Esophagus squamous epithelium (tissue), 5 donors: ENCODE results near the gene MYO19. TPM values are rescaled to one million over a fixed set of nuclear protein-coding genes. Genes with fewer than 3 reads are reported as not detected.
"Not testable (repeated sequence)": the region's sequence is repeated elsewhere in the genome, so short reads cannot be mapped to it uniquely, and the experiment has no call there.

Experiments used
- DNase-seq: peaks from one replicate; lab custom pipeline; 2025; lab: John Stamatoyannopoulos, UW
- H3K27ac ChIP-seq, 4 donors: fragments of 200-600 bp; sonication (generic); one replicate each; pipeline ENCODE4 v1.5.1; 2016 to 2019; ENCODE audit warnings: mild to moderate bottlenecking in 1 of 4
- H3K27me3 ChIP-seq, 4 donors: fragments of 200-600 bp; sonication (generic); 1 replicate in 3 of 4; 2 replicates in 1 of 4; pipeline versions ENCODE4 v1.5.1 to v1.6.0; 2017 to 2021; ENCODE audit warnings: antibody characterized with exemption in 1 of 4
- H3K36me3 ChIP-seq, 3 donors: fragments of 200-600 bp; sonication (generic); one replicate each; pipeline ENCODE4 v1.5.1; 2016 to 2019
- H3K4me1 ChIP-seq, 3 donors: fragments of 200-600 bp; sonication (generic); one replicate each; pipeline ENCODE4 v1.5.1; 2017 to 2019
- H3K4me3 ChIP-seq, 4 donors: fragments of 200-600 bp; sonication (generic); 1 replicate in 3 of 4; 2 replicates in 1 of 4; pipeline ENCODE4 v1.5.1; 2016 to 2019; ENCODE audit warnings: mild to moderate bottlenecking in 2 of 4, moderate library complexity in 1 of 4
- H3K9me3 ChIP-seq, 3 donors: fragments of 200-600 bp; sonication (generic); one replicate each; pipeline ENCODE4 v1.5.1; 2016 to 2019
- POLR2A ChIP-seq, 4 donors: fragments of 450-650 bp; IDR thresholded peaks; one replicate each; pipeline ENCODE4 v1.6.1; 2017; ENCODE audit warnings: antibody characterized with exemption in 4 of 4, mild to moderate bottlenecking in 4 of 4, moderate library complexity in 3 of 4
- WGBS, 2 donors: methylation state at CpG; one replicate each; pipeline ENCODE4 v1.1.5; 2018; 5-methylcytosine and 5-hydroxymethylcytosine counted together
- intact Hi-C: fragments of 100-400 bp; cut with DNase I; formaldehyde crosslinking; loops from one replicate; pipeline ENCODE4 v1.15.0; 2022
- total RNA-seq, 4 donors: library from RNA; depleted of rRNA; stranded (reverse); fragments of >200 nt; gene quantifications; one replicate each; pipeline ENCODE4 v1.1.0, GENCODE V29; 2016
- TF ChIP-seq, protein P1 (sequence below), 6 experiments: fragments of 450-650 bp in 4 of 6; fragments of 200-600 bp in 2 of 6; sonication (generic) in 2 of 6; IDR thresholded peaks; one replicate each; pipeline ENCODE4 v1.5.1; 2016 to 2019; ENCODE audit warnings: antibody characterized with exemption in 6 of 6, mild to moderate bottlenecking in 4 of 6, moderate library complexity in 4 of 6
- donor health status: DM: yes; HTN: yes; CAD: no.

MYO19 gene
- total RNA-seq, 4 donors from 2014 or later = 46.4 to 124 (median 88.5) TPM

- peak; percentile 44 for DNase-seq
- H3K27me3 ChIP-seq = peaks cover 0 to 13% (median 0%) of the 10 kb centered on the region in 4 donors
- H3K27ac ChIP-seq = peak within 1 kb of the TSS; percentile 84 to 93 (median 89)
- TF ChIP-seq, protein P1, sequence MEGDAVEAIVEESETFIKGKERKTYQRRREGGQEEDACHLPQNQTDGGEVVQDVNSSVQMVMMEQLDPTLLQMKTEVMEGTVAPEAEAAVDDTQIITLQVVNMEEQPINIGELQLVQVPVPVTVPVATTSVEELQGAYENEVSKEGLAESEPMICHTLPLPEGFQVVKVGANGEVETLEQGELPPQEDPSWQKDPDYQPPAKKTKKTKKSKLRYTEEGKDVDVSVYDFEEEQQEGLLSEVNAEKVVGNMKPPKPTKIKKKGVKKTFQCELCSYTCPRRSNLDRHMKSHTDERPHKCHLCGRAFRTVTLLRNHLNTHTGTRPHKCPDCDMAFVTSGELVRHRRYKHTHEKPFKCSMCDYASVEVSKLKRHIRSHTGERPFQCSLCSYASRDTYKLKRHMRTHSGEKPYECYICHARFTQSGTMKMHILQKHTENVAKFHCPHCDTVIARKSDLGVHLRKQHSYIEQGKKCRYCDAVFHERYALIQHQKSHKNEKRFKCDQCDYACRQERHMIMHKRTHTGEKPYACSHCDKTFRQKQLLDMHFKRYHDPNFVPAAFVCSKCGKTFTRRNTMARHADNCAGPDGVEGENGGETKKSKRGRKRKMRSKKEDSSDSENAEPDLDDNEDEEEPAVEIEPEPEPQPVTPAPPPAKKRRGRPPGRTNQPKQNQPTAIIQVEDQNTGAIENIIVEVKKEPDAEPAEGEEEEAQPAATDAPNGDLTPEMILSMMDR (IDR thresholded peaks at IDR 0.05) = peak in 1 of 6 experiments; percentile 36
- peak in 3 of 4 donors; percentile 15 to 64 (median 50) for TF ChIP-seq POLR2A (IDR thresholded peaks at IDR 0.05)
- H3K4me1 ChIP-seq = peaks cover 18 to 63% (median 29%) of the 10 kb centered on the region in 3 donors
- H3K9me3 ChIP-seq = no peaks in the 10 kb centered on the region
- intact Hi-C loops = loop anchor here (5.0 kb wide), 1 partner anchor 46 kb away; the partner anchor contains the start of genes MYO19 and PIGW
- 0 to 2% methylated on average over 18 to 20 of the region's 73 CpGs for WGBS, 2 donors
- H3K4me3 ChIP-seq = peak within 1 kb of the TSS; percentile 69 to 100 (median 93)
- peaks cover 0 to 26% (median 0%) of the 10 kb centered on the region in 3 donors for H3K36me3 ChIP-seq
Observed at GRCh38 chr17:36486204-36487194, 48.2 kb downstream of the MYO19 start, which contains the start of gene ZNHIT3. ZNHIT3 (plus strand) TSS chr17:36486681; CDS start chr17:36486700, 19 bp downstream.

DNA sequence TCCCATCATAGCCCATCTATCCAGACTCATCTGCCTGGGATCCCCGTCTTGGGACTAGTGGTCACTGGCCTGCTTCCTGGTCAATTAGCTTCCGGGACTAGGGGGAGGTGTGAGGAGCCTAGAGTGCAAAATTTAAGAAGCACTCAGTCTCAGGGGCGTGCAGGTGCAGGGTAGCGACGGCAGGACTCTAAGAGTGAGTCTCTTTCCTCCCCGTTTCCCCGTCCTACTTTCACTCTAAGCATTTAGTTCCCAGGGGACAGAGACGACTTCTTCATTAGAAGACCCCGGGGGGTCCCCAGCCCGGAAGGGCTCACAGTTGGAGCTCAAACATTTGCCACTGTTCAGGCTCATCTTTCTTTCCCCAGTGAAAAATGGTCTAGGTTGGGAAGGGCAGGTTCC, 48.9 kb downstream of the MYO19 start:
- TF ChIP-seq POLR2A (IDR thresholded peaks at IDR 0.05) = no peak
- TF ChIP-seq, protein P1 (IDR thresholded peaks at IDR 0.05) = no peak
- Histone ChIP-seq H3K4me3 (peak overlapping the region; percentile 69 to 100 (median 93)), H3K36me3 (peaks cover 0 to 20% (median 0%) of the 10 kb centered on the region in 3 donors), H3K4me1 (peaks cover 18 to 59% (median 29%) of the 10 kb centered on the region in 3 donors), H3K27me3 (peaks cover 0 to 15% (median 0%) of the 10 kb centered on the region in 4 donors), H3K9me3 (no peaks in the 10 kb centered on the region), H3K27ac (peak overlapping the region; percentile 84 to 93 (median 89))
- 31 to 32% methylated on average over 9 to 10 of the region's 10 CpGs for WGBS, 2 donors
- intact Hi-C loops = loop anchor here (5.0 kb wide), 1 partner anchor 46 kb away; the partner anchor contains the start of genes MYO19 and PIGW
- DNase-seq = no peak

- Histone ChIP-seq H3K9me3 (no peaks in the 10 kb centered on the region), H3K36me3 (peaks cover 0 to 12% (median 0%) of the 10 kb centered on the region in 3 donors), H3K4me3 (no peak overlapping the region), H3K4me1 (peaks cover 18 to 53% (median 29%) of the 10 kb centered on the region in 3 donors), H3K27ac (no peak overlapping the region), H3K27me3 (peaks cover 0 to 18% (median 0%) of the 10 kb centered on the region in 4 donors)
- intact Hi-C loops = loop anchor here (5.0 kb wide), 1 partner anchor 47 kb away; the partner anchor contains the start of genes MYO19 and PIGW
- TF ChIP-seq, protein P1 (IDR thresholded peaks at IDR 0.05) = no peak
- no peak for TF ChIP-seq POLR2A (IDR thresholded peaks at IDR 0.05)
- DNase-seq = no peak
- WGBS, 2 donors = 79 to 89% methylated on average over 3 to 4 of the region's 8 CpGs
Observed at GRCh38 chr17:36485027-36485426, 49.6 kb downstream of the MYO19 start.

DNA sequence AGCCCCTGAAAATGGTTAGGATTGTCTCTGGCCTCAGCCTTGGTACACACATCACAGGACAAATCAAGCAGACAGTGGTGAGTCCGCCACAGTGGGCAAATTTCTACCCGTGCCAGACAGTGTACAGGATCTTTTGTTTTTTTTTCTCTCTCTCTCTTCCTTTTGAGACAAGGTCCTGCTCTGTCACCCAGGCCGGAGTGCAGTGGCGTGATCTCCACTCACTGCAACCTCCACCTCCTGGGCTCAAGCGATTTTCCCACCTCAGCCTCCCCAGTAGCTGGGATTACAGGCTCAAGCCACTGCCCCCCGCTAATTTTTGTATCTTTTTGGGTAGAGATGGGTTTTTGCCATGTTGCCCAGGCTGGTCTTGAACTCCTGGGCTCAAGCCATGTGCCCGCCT, 50.6 kb downstream of the MYO19 start:
- H3K4me3 ChIP-seq, H3K9me3 ChIP-seq, H3K36me3 ChIP-seq, H3K27ac ChIP-seq, DNase-seq, intact Hi-C loops: not testable (repeated sequence)
- peaks cover 0 to 21% (median 0%) of the 10 kb centered on the region in 4 donors for H3K27me3 ChIP-seq
- peaks cover 18 to 46% (median 29%) of the 10 kb centered on the region in 3 donors for H3K4me1 ChIP-seq
- 85 to 89% methylated on average over 7 of the region's 7 CpGs for WGBS, 2 donors

DNA sequence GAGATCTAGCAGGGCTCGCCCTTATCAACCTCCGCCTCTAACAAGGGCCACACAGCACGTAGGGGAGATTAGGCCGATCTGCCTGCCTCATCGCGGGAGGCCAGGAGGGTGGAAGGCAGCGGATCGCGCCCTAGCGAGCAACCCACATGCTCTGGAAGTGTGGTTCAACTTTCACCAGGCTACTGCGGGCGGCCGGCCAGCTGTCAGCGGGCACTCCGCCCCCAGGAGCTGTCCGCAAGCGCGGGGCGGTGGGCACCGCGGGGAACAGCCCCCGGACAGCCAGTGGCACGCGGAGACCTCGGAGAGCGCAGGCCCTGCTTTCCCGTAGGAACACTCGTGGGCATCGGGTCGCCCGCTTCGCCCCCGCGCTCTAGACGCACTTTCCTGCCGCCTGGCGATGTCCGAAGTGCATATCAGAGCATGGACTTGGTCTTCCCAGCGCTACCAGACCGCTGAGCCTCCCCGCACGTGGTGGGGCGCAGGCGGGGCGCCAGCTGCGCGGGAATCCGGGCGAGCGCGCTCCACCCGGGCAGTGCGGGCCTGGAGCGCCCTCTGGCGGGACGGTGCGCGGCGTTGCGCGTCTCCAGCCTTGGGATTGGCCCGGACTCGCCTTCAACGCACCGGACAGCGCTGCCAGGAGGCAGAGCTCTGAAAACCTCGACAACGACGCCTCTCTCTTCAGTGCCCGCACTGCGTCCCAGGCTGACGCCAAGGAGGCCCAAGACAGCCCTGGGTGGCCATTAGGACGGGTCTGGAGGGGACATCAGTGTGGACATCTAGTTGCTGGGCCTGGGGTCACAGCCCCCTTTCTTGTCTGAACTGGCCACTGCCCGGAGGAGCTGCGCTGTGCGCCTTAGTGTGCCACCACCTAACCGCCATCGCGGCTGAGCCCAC, 51.8 kb downstream of the MYO19 start:
- intact Hi-C loops = no loop called here
- no peaks in the 10 kb centered on the region for H3K36me3 ChIP-seq
- H3K9me3 ChIP-seq = no peaks in the 10 kb centered on the region
- WGBS, 2 donors = 23 to 29% methylated on average over 8 to 11 of the region's 79 CpGs
- H3K4me1 ChIP-seq = peaks cover 18 to 35% (median 25%) of the 10 kb centered on the region in 3 donors
- no peak for DNase-seq
- H3K4me3 ChIP-seq = peak overlapping the region; percentile 16 to 69 (median 48)
- TF ChIP-seq POLR2A (IDR thresholded peaks at IDR 0.05) = no peak
- TF ChIP-seq, protein P1 (IDR thresholded peaks at IDR 0.05) = peak; percentile 87 to 95 (median 91)
- H3K27ac ChIP-seq = peak overlapping the region in 1 of 4 donors; percentile 51
- H3K27me3 ChIP-seq = peaks cover 0 to 22% (median 0%) of the 10 kb centered on the region in 4 donors
